ENCODE results near the gene POMT1.

POMT1 gene

GRCh38 chr9:131485728-131486422 lies 16.8 kb upstream of the POMT1 start:
- Histone ChIP-seq H3K9me3 (ENCODE audit: insufficient read depth, low read length) (no peaks in the 10 kb centered on the region), H3K27ac (ENCODE audit: low read length) (no peak overlapping the region), H3K4me1 (ENCODE audit: low read length) (no peaks in the 10 kb centered on the region), H3K36me3 (replicated peaks; ENCODE audit: low read depth, low read length) (peaks cover 78% of the 10 kb centered on the region), H3K4me2 (ENCODE audit: low read length) (no peak overlapping the region), H3K4me3 (ENCODE audit: low read length) (no peak overlapping the region), H3K9ac (ENCODE audit: low read length) (no peak overlapping the region), H2AFZ (ENCODE audit: low read depth, low read length) (no peak overlapping the region), H4K20me1 (ENCODE audit: insufficient read depth, low read length) (no peaks in the 10 kb centered on the region), H3K79me2 (ENCODE audit: low read length) (no peaks in the 10 kb centered on the region; the same call in 1 of the 2 replicates), H3K27me3 (ENCODE audit: low read depth, low read length) (no peaks in the 10 kb centered on the region)
- TF ChIP-seq EZH2phosphoT487 (IDR thresholded peaks at IDR 0.05; ENCODE audit: low read depth): no peak
- TF ChIP-seq, protein P1, sequence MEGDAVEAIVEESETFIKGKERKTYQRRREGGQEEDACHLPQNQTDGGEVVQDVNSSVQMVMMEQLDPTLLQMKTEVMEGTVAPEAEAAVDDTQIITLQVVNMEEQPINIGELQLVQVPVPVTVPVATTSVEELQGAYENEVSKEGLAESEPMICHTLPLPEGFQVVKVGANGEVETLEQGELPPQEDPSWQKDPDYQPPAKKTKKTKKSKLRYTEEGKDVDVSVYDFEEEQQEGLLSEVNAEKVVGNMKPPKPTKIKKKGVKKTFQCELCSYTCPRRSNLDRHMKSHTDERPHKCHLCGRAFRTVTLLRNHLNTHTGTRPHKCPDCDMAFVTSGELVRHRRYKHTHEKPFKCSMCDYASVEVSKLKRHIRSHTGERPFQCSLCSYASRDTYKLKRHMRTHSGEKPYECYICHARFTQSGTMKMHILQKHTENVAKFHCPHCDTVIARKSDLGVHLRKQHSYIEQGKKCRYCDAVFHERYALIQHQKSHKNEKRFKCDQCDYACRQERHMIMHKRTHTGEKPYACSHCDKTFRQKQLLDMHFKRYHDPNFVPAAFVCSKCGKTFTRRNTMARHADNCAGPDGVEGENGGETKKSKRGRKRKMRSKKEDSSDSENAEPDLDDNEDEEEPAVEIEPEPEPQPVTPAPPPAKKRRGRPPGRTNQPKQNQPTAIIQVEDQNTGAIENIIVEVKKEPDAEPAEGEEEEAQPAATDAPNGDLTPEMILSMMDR (IDR thresholded peaks at IDR 0.05; ENCODE audit: low read depth, low read length): no peak

DNA sequence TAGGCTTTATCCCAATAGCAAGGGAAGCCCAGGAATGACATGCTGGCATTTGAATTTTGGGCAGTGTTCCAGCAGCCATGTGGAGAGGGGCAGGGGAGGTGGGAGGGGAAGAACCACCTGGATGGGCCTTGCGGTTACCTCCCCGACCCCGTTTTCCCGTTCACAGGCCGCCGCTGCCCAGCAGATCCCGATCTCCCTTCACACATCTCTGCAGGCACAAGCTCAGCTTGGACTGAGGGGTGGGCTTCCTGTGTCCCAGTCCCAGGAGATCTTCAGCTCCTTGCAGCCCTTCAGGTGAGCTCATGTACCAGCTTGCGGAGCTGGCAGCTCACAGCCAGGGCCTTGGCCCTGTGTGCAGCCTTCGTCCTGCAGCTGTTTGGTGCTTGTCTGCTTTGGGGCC lies 15.7 kb upstream of the POMT1 start:
- TF ChIP-seq EZH2phosphoT487 (IDR thresholded peaks at IDR 0.05; ENCODE audit: low read depth): no peak
- TF ChIP-seq, protein P1 (IDR thresholded peaks at IDR 0.05; ENCODE audit: low read depth, low read length): no peak
- Histone ChIP-seq H3K9ac (ENCODE audit: low read length) (no peak overlapping the region), H3K9me3 (ENCODE audit: insufficient read depth, low read length) (no peaks in the 10 kb centered on the region), H4K20me1 (ENCODE audit: insufficient read depth, low read length) (no peaks in the 10 kb centered on the region), H3K4me2 (ENCODE audit: low read length) (no peak overlapping the region), H3K4me3 (ENCODE audit: low read length) (no peak overlapping the region), H3K36me3 (replicated peaks; ENCODE audit: low read depth, low read length) (peaks cover 88% of the 10 kb centered on the region), H3K79me2 (ENCODE audit: low read length) (no peaks in the 10 kb centered on the region; the same call in 1 of the 2 replicates), H3K27me3 (ENCODE audit: low read depth, low read length) (no peaks in the 10 kb centered on the region), H2AFZ (ENCODE audit: low read depth, low read length) (no peak overlapping the region), H3K4me1 (ENCODE audit: low read length) (no peaks in the 10 kb centered on the region), H3K27ac (ENCODE audit: low read length) (no peak overlapping the region)

DNA sequence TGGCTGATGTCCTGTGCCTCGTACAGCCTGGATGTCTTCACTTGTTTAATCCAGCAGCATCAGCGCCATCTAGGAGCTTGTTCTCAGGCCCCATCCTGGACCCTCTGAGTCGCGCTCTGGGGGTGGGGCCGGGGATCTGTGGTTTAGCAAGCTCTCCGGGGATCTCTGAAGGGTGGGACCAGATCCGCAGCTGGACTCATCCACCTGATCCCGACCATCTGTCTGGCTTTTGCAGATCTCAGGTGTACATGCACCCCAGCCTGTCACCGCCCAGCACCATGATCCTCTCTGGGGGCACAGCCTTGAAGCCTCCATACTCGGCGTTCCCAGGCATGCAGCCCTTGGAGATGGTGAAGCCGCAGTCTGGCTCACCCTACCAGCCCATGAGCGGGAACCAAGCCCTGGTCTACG lies 15.1 kb upstream of the POMT1 start:
- H3K79me2 ChIP-seq (ENCODE audit: low read length): no peaks in the 10 kb centered on the region; the same call in 1 of the 2 replicates
- H3K4me2 ChIP-seq (ENCODE audit: low read length): no peak overlapping the region
- H3K27me3 ChIP-seq (ENCODE audit: low read depth, low read length): no peaks in the 10 kb centered on the region
- no peaks in the 10 kb centered on the region for H3K4me1 ChIP-seq (ENCODE audit: low read length)
- H2AFZ ChIP-seq (ENCODE audit: low read depth, low read length): no peak overlapping the region
- H3K36me3 ChIP-seq (replicated peaks; ENCODE audit: low read depth, low read length): peaks cover 86% of the 10 kb centered on the region
- H3K9ac ChIP-seq (ENCODE audit: low read length): no peak overlapping the region
- TF ChIP-seq, protein P1 (IDR thresholded peaks at IDR 0.05; ENCODE audit: low read depth, low read length): no peak
- TF ChIP-seq EZH2phosphoT487 (IDR thresholded peaks at IDR 0.05; ENCODE audit: low read depth): no peak
- no peaks in the 10 kb centered on the region for H3K9me3 ChIP-seq (ENCODE audit: insufficient read depth, low read length)
- H3K27ac ChIP-seq (ENCODE audit: low read length): no peak overlapping the region
- no peak overlapping the region for H3K4me3 ChIP-seq (ENCODE audit: low read length)
- H4K20me1 ChIP-seq (ENCODE audit: insufficient read depth, low read length): no peaks in the 10 kb centered on the region

DNA sequence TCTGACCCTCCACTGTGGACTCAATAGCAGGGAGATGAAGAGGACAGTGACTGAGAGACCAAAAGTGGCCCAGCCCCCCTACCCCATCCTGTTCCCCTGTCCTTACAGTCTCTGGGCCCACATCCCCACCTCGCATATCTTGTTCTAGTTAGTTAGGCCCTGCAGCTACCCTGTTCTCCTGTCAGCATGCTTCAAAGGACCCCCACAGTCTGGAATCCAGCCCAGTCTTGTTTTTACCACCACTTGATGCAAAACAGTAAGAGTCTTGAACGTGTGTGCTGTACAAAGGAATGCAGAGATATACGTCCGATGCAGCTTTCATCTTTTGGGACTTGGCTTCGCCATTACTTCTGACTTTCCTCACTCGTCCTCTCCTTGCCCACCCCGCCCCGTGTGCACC lies 12.2 kb upstream of the POMT1 start:
- TF ChIP-seq EZH2phosphoT487 (IDR thresholded peaks at IDR 0.05; ENCODE audit: low read depth): no peak
- TF ChIP-seq, protein P1 (IDR thresholded peaks at IDR 0.05; ENCODE audit: low read depth, low read length): no peak
- no peak overlapping the region for H2AFZ ChIP-seq (ENCODE audit: low read depth, low read length)
- no peak overlapping the region for H3K27ac ChIP-seq (ENCODE audit: low read length)
- H3K36me3 ChIP-seq (replicated peaks; ENCODE audit: low read depth, low read length): peaks cover 84% of the 10 kb centered on the region
- no peaks in the 10 kb centered on the region for H3K27me3 ChIP-seq (ENCODE audit: low read depth, low read length)
- H3K9me3 ChIP-seq (ENCODE audit: insufficient read depth, low read length): no peaks in the 10 kb centered on the region
- H3K4me3 ChIP-seq (ENCODE audit: low read length): no peak overlapping the region
- no peaks in the 10 kb centered on the region for H4K20me1 ChIP-seq (ENCODE audit: insufficient read depth, low read length)
- H3K4me2 ChIP-seq (ENCODE audit: low read length): no peak overlapping the region
- H3K79me2 ChIP-seq (ENCODE audit: low read length): no peaks in the 10 kb centered on the region; the same call in 1 of the 2 replicates
- H3K4me1 ChIP-seq (ENCODE audit: low read length): no peaks in the 10 kb centered on the region
- H3K9ac ChIP-seq (ENCODE audit: low read length): no peak overlapping the region
